HFF-Myc (cell line): Measurements from ENCODE around the gene ZBTB37.
"Not testable (repeated sequence)": the region's sequence is repeated elsewhere in the genome, so short reads cannot be mapped to it uniquely, and the experiment has no call there.

Experiments
- DNase-seq: peaks from one replicate; pipeline ENCODE4 v3.0.0-alpha.2; 2011; ENCODE audit warnings: low read depth; ENCODE audit errors: extremely low read depth
- H3K4me3 ChIP-seq: replicated peaks from 2 replicates; pipeline ENCODE4 v1.5.1; 2011; ENCODE audit warnings: low read depth, mild to moderate bottlenecking, control low read depth, low read length
- TF ChIP-seq, protein P1 (sequence below): IDR thresholded peaks from 2 replicates; pipeline ENCODE4 v1.5.1; 2012; ENCODE audit warnings: mild to moderate bottlenecking, low read depth, low read length, control low read depth; ENCODE audit errors: missing control alignments

The ZBTB37 gene

GRCh38 chr1:173920861-173921260 lies 52.7 kb downstream of the ZBTB37 start:
- DNase-seq: no peak
- TF ChIP-seq, protein P1, sequence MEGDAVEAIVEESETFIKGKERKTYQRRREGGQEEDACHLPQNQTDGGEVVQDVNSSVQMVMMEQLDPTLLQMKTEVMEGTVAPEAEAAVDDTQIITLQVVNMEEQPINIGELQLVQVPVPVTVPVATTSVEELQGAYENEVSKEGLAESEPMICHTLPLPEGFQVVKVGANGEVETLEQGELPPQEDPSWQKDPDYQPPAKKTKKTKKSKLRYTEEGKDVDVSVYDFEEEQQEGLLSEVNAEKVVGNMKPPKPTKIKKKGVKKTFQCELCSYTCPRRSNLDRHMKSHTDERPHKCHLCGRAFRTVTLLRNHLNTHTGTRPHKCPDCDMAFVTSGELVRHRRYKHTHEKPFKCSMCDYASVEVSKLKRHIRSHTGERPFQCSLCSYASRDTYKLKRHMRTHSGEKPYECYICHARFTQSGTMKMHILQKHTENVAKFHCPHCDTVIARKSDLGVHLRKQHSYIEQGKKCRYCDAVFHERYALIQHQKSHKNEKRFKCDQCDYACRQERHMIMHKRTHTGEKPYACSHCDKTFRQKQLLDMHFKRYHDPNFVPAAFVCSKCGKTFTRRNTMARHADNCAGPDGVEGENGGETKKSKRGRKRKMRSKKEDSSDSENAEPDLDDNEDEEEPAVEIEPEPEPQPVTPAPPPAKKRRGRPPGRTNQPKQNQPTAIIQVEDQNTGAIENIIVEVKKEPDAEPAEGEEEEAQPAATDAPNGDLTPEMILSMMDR: no peak
- no peak overlapping the region for H3K4me3 ChIP-seq

GRCh38 chr1:173925306-173926242 lies 57.4 kb downstream of the ZBTB37 start:
- DNase-seq: no peak
- no peak overlapping the region for H3K4me3 ChIP-seq
- TF ChIP-seq, protein P1: no peak

- not testable (repeated sequence) for H3K4me3 ChIP-seq, DNase-seq
Observed at GRCh38 chr1:173930541-173930940, 62.4 kb downstream of the ZBTB37 start.

DNA sequence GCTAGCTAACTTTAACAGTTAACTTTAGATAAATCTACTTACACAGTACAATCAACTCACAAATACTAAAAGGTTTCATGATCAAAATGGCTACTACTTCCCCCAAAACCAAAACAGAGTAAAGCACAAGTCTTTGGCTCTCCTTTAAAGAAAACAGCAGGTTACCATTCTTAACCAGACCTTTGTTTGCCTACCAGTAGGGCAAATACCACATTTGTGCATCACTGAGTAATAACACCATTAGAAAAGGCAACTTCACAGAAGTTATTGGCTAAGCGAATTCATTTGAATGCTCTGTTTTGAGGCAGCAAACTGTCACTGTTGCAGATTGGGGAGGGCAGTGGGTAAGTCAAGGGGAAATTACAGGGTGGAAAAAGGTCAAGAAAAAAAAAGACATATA lies 66.3 kb downstream of the ZBTB37 start:
- H3K4me3 ChIP-seq: no peak overlapping the region
- DNase-seq: no peak
- TF ChIP-seq, protein P1: no peak

DNA sequence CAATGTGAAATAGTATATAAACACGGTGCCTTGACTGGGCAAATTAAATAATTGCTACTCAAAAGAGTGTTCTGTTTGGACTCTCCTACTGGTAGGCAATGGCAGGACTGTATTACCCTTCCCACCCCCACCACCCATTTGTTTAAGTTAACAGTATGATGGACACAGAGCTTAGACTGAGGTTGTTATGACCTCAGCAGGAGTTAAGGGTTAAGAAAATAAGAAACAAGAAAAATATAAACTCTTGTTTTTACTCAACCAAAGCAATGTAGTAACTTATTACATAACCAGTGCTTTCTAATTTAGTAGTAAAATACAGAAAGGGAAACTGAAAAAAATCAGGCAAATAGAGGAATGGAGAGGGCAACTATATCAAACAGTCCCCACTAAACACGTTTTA lies 68.9 kb downstream of the ZBTB37 start:
- no peak for DNase-seq
- TF ChIP-seq, protein P1: no peak
- no peak overlapping the region for H3K4me3 ChIP-seq

DNA sequence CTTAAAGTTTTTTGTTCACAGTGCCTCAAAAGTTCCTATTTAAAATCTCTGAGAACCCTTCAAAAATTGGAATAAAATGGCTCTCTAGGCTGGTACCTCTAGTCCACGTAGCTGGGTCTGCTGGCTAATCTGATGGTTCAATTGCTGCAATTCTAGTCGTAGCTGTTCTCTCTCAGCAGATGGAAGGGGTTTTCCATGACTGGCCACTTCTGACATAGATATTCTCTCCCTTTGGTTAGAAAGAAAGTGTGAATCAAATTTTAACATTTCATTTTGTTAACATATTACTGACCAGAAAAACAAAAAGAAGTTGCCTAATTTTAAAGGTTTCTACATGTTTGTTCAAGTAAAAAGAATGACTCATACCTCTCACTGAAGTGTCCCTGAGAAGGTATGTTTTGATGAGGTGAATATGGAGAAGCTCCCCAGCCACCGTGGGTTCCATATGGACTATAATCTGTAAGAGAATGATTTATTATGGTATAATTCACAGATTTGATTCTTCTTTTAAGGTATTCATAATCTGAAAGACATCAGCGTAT lies 78.3 kb downstream of the ZBTB37 start:
- DNase-seq: no peak
- TF ChIP-seq, protein P1: no peak
- no peak overlapping the region for H3K4me3 ChIP-seq

- no peak overlapping the region for H3K4me3 ChIP-seq
- TF ChIP-seq, protein P1: no peak
- DNase-seq: no peak
Observed at GRCh38 chr1:173948594-173948993, 80.4 kb downstream of the ZBTB37 start.
